Endothelial cell of umbilical vein (primary cell): ENCODE data around the gene ANKS6. TPM values are rescaled to one million over a fixed set of nuclear protein-coding genes. Genes with fewer than 3 reads are reported as not detected.

Source experiments
- BruUV-seq: library from RNA; stranded (reverse); fragments of 400-500 nt; replicated peaks from 2 replicates; lab custom pipeline; 2021; lab: Mats Ljungman, UMichigan
- CTCF ChIA-PET: fragments of 300-600, 350-600 bp; sonication (Branson Sonifier 250); formaldehyde crosslinking; loops from one replicate; lab custom pipeline; 2021; ENCODE audit warnings: antibody characterized with exemption, inconsistent platforms; lab: Charles Lee
- POLR2A ChIA-PET: fragments of 300-600, 350-600 bp; sonication (Branson Sonifier 250); formaldehyde crosslinking; loops from one replicate; lab custom pipeline; 2021; ENCODE audit warnings: antibody characterized with exemption, inconsistent platforms; lab: Charles Lee
- DNase-seq: peaks from one replicate; pipeline ENCODE4 v3.0.0-alpha.2; 2011; ENCODE audit warnings: low read depth, low spot score
- FAIRE-seq: peaks from 2 replicates; lab custom pipeline; 2011; peaks lifted over from hg19 to GRCh38; lab: Jason Lieb, UNC
- H2AFZ ChIP-seq: 2 replicates; pipeline ENCODE4 v1.6.0; 2012; ENCODE audit warnings: low read depth, low read length, control low read depth, inconsistent platforms
- H3K27ac ChIP-seq: 2 replicates; pipeline ENCODE4 v1.5.1; 2011; ENCODE audit warnings: low read depth, mild to moderate bottlenecking, control low read depth, low read length, moderate library complexity; ENCODE audit not compliant: insufficient read depth
- H3K27me3 ChIP-seq, 2 experiments: 2 replicates each; pipeline versions ENCODE4 v1.6.0 to v1.6.1; 2011; ENCODE audit warnings: low read length in 2 of 2, mixed read lengths in 1 of 2; ENCODE audit not compliant: control insufficient read depth in 2 of 2, insufficient read depth in 2 of 2
- H3K36me3 ChIP-seq, 2 experiments: 2 replicates in 1 of 2; 3 replicates in 1 of 2; pipeline ENCODE4 v1.5.1; 2011; ENCODE audit warnings: low read length in 2 of 2, mild to moderate bottlenecking in 1 of 2, moderate library complexity in 1 of 2; ENCODE audit not compliant: control insufficient read depth in 2 of 2, insufficient read depth in 2 of 2; ENCODE audit errors: extremely low read depth in 1 of 2
- H3K4me1 ChIP-seq: 3 replicates; pipeline ENCODE4 v1.5.1; 2011; ENCODE audit warnings: mild to moderate bottlenecking, low read length; ENCODE audit not compliant: control insufficient read depth, insufficient read depth; ENCODE audit errors: extremely low read depth
- H3K4me2 ChIP-seq: 2 replicates; pipeline ENCODE4 v1.6.1; 2011; ENCODE audit warnings: low read length, control low read depth, mixed read lengths; ENCODE audit not compliant: insufficient read depth
- H3K4me3 ChIP-seq, 3 experiments: fragments of 200-600 bp in 1 of 3; sonication (generic), shearing (Covaris generic) in 1 of 3; replicated peaks in 1 of 3; 2 replicates each; pipeline ENCODE4 v1.5.1; 2011 to 2016; ENCODE audit warnings: control low read depth in 3 of 3, low read length in 3 of 3, mild to moderate bottlenecking in 2 of 3, inconsistent platforms in 1 of 3, low read depth in 1 of 3, moderate library complexity in 1 of 3; ENCODE audit not compliant: insufficient read depth in 1 of 3
- H3K79me2 ChIP-seq: 2 replicates; pipeline ENCODE4 v1.6.0; 2012; ENCODE audit warnings: low read length, inconsistent platforms; ENCODE audit not compliant: control insufficient read depth, insufficient read depth
- H3K9ac ChIP-seq: replicated peaks from 2 replicates; pipeline ENCODE3; 2011; ENCODE audit warnings: low read length, control low read depth; ENCODE audit not compliant: insufficient read depth; ENCODE audit errors: extremely low read depth
- H3K9me1 ChIP-seq: replicated peaks from 3 replicates; pipeline ENCODE4 v1.6.0; 2011; ENCODE audit warnings: mild to moderate bottlenecking, low read length; ENCODE audit not compliant: control insufficient read depth, insufficient read depth; ENCODE audit errors: extremely low read depth
- H3K9me3 ChIP-seq: replicated peaks from 2 replicates; pipeline ENCODE4 v1.5.1; 2012; ENCODE audit warnings: low read length, inconsistent platforms; ENCODE audit not compliant: control insufficient read depth, insufficient read depth
- H4K20me1 ChIP-seq: replicated peaks from 2 replicates; pipeline ENCODE3; 2011; ENCODE audit warnings: mild to moderate bottlenecking, low read length; ENCODE audit not compliant: control insufficient read depth, insufficient read depth; ENCODE audit errors: extremely low read depth
- CTCF ChIP-seq, 2 donors: IDR thresholded peaks; 1 replicate in 1 of 2; 2 replicates in 1 of 2; pipeline ENCODE4 v1.5.1; 2011; ENCODE audit warnings: low read length in 2 of 2, mild to moderate bottlenecking in 2 of 2, moderate library complexity in 2 of 2, control low read depth in 1 of 2, inconsistent platforms in 1 of 2, low read depth in 1 of 2; ENCODE audit not compliant: insufficient read depth in 1 of 2; ENCODE audit errors: extremely low read depth in 1 of 2
- EZH2 ChIP-seq: IDR thresholded peaks from 2 replicates; pipeline ENCODE4 v1.6.1; 2012; ENCODE audit warnings: borderline replicate concordance, low read depth, mild to moderate bottlenecking, moderate library complexity, low read length, inconsistent platforms; ENCODE audit not compliant: severe bottlenecking
- FOS ChIP-seq: IDR thresholded peaks from 2 replicates; pipeline ENCODE4 v1.6.1; 2011; ENCODE audit warnings: mild to moderate bottlenecking, low read length, moderate library complexity, borderline replicate concordance; ENCODE audit not compliant: insufficient read depth
- GATA2 ChIP-seq: IDR thresholded peaks from 2 replicates; pipeline ENCODE4 v1.7.0; 2011; ENCODE audit warnings: low read depth, mild to moderate bottlenecking, moderate library complexity, mixed read lengths, low read length; ENCODE audit not compliant: insufficient read length, insufficient read depth
- JUN ChIP-seq: IDR thresholded peaks from 2 replicates; pipeline ENCODE4 v1.6.1; 2011; ENCODE audit warnings: borderline replicate concordance, low read depth; ENCODE audit not compliant: insufficient read length, insufficient read depth
- MAX ChIP-seq: IDR thresholded peaks from 2 replicates; pipeline ENCODE4 v1.6.1; 2011; ENCODE audit not compliant: insufficient read depth, insufficient read length
- MYC ChIP-seq: IDR thresholded peaks from one replicate; pipeline ENCODE4 v1.6.1; 2011; ENCODE audit warnings: mild to moderate bottlenecking, low read depth, low read length
- POLR2A ChIP-seq: IDR thresholded peaks from 2 replicates; pipeline ENCODE4 v1.6.1; 2012; ENCODE audit warnings: low read depth, mild to moderate bottlenecking, control low read depth, low read length
- POLR2AphosphoS5 ChIP-seq: IDR thresholded peaks from 2 replicates; pipeline ENCODE4 v1.6.1; 2012; ENCODE audit warnings: low read depth, mild to moderate bottlenecking, control low read depth, low read length, moderate library complexity; ENCODE audit not compliant: insufficient read depth
- dilution Hi-C: fragments of 300-500 bp; cut with MboI; formaldehyde crosslinking; loops from one replicate; pipeline ENCODE4 v1.15.0; 2019; ENCODE audit warnings: low sequenced_read_pairs; ENCODE audit not compliant: extremely low pct_ligation_motif_present
- intact Hi-C: fragments of 100-400 bp; cut with micrococcal nuclease; formaldehyde crosslinking; loops from one replicate; pipeline ENCODE4 v1.10.0; 2022
- polyA plus RNA-seq, 4 experiments: library from polyadenylated mRNA; depleted of rRNA in 3 of 4; stranded (reverse) in 3 of 4; unstranded in 1 of 4; fragments of >200 nt; gene quantifications; 2 replicates each; pipeline versions ENCODE4 v1.2.1 to v1.2.3, GENCODE V29; 2011 to 2012; ENCODE audit warnings: missing spikeins in 1 of 4
- total RNA-seq: library from RNA; stranded (reverse); gene quantifications from 2 replicates; pipeline ENCODE4 v1.2.3, GENCODE V29; 2021

ANKS6 gene
- total and polyA plus RNA-seq, 2 donors (not counting 3 experiments of a cell fraction or from before 2014, with no cell fraction given): 15.5 to 18.6 TPM

DNA sequence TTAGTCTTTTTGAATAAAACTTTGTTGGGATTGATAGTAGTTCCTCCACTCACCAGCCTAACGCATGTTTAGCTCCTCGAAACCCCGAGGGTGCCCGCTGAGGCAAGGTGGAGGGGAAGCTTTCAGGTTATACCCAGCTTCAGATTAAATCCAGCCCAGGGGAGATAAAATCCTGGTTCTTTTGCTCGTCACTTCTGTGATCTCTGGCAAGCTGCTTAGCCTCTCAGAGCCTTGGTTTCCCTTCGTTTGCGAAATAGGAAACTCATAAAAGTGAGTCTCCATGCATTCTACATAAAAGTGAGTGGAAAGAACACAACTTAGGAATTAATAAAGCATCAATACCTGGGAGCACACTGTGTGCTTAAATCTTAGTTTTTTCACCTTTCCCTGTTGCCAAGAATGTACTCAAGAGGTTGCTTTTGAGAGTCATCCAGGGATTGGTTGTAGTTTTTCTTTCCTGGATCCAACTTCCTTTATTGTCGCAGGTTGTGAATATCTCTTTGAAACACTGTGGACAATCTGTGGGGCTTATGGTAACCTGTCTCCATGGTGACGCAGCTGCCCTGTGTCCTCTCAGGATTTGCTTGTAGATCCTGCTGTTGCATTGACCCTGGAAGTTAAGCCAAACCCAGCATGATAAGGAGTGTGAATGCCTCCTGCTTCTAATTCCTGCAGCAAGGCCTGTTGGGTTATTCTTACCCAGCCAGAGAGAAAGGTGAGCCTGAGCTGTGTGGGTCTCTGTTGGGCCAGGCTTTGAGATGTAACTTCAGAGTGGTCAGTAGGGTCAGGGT, 13.2 kb upstream of the ANKS6 start:
- no TSS peak for BruUV-seq
- Histone ChIP-seq H3K36me3 (no peaks in the 10 kb centered on the region), H3K27ac (no peak overlapping the region), H3K9ac (no peak overlapping the region), H3K4me3 (no peak overlapping the region), H3K4me1 (peaks cover 6% of the 10 kb centered on the region), H3K4me2 (no peak overlapping the region), H3K9me3 (no peaks in the 10 kb centered on the region), H3K9me1 (no peaks in the 10 kb centered on the region), H3K27me3 (peaks cover 16 to 17% of the 10 kb centered on the region in 2 experiments), H4K20me1 (no peaks in the 10 kb centered on the region), H3K79me2 (no peaks in the 10 kb centered on the region), H2AFZ (no peak overlapping the region)
- dilution Hi-C loops (no loop called here), intact Hi-C loops (no loop called here)
- FAIRE-seq: no peak
- POLR2A ChIA-PET: interaction anchor here (0.5 kb wide), 1 partner anchor 586 kb away, joined by 5 read pairs; no protein-coding TSS in a partner anchor
- CTCF ChIA-PET: no interaction called here
- TF ChIP-seq FOS: no peak
- no peak for TF ChIP-seq CTCF (IDR thresholded peaks at IDR 0.05; ENCODE audit: extremely low read depth in 1 of 2, insufficient read depth in 1 of 2, low read depth in 1 of 2, low read length in 2 of 2)
- no peak for TF ChIP-seq GATA2
- no peak for TF ChIP-seq EZH2
- no peak for TF ChIP-seq MAX
- no peak for TF ChIP-seq MYC
- no peak for TF ChIP-seq JUN
- TF ChIP-seq POLR2A: no peak
- TF ChIP-seq POLR2AphosphoS5: no peak
- DNase-seq: no peak
